Measurements from ENCODE around the gene LYPD3. TPM values are rescaled to one million over a fixed set of nuclear protein-coding genes. Genes with fewer than 3 reads are reported as not detected.
A peak's percentile ranks its signal among the peaks of the same experiment; 100 is the strongest.

LYPD3 gene
- total RNA-seq, 1 experiment from 2014 or later = 3.1 TPM

- peak overlapping the region; percentile 26 for H3K4me3 Mint-ChIP-seq (ENCODE audit: unreplicated experiment)
- H3K9me3 Mint-ChIP-seq (ENCODE audit: unreplicated experiment) = no peaks in the 10 kb centered on the region
- TF ChIP-seq CTCF (IDR thresholded peaks at IDR 0.05; ENCODE audit: unreplicated experiment) = no peak
- BruUV-seq (replicated peaks) = no TSS peak
- no peak for DNase-seq (ENCODE audit: unreplicated experiment)
- H3K27ac Mint-ChIP-seq (ENCODE audit: low read depth, unreplicated experiment) = no peak overlapping the region
- ChIA-PET POLR2A (interaction anchor here (0.6 to 3.5 kb wide), 8 partner anchors 8 to 95 kb away, joined by 3 to 35 read pairs (median 4); partner anchors contain the start of gene LYPD3), CTCF (interaction anchor here (0.6 to 1.2 kb wide), 3 partner anchors 27 to 176 kb away, joined by 3 to 4 read pairs (median 4); no protein-coding TSS in a partner anchor)
- peaks cover 25% of the 10 kb centered on the region for H3K36me3 Mint-ChIP-seq (ENCODE audit: insufficient read depth, unreplicated experiment)
- H3K27me3 Mint-ChIP-seq (ENCODE audit: insufficient read depth, unreplicated experiment) = no peaks in the 10 kb centered on the region
- intact Hi-C loops (cut with micrococcal nuclease) = no loop called here
- peaks cover 14% of the 10 kb centered on the region for H3K4me1 Mint-ChIP-seq (ENCODE audit: insufficient read depth, unreplicated experiment)
These were observed 9.1 kb upstream of the LYPD3 start for GRCh38 chr19:43474487-43474886.

- CTCF ChIA-PET = interaction anchor here (1.0 kb wide), 1 partner anchor 56 kb away, joined by 3 read pairs; no protein-coding TSS in a partner anchor
- Mint-ChIP-seq H3K36me3 (ENCODE audit: insufficient read depth, unreplicated experiment) (peaks cover 13% of the 10 kb centered on the region), H3K27me3 (ENCODE audit: insufficient read depth, unreplicated experiment) (no peaks in the 10 kb centered on the region), H3K4me1 (ENCODE audit: insufficient read depth, unreplicated experiment) (peaks cover 34% of the 10 kb centered on the region), H3K4me3 (ENCODE audit: unreplicated experiment) (no peak overlapping the region), H3K27ac (ENCODE audit: low read depth, unreplicated experiment) (no peak overlapping the region), H3K9me3 (ENCODE audit: unreplicated experiment) (no peaks in the 10 kb centered on the region)
- no TSS peak for BruUV-seq (replicated peaks)
- no peak for DNase-seq (ENCODE audit: unreplicated experiment)
- intact Hi-C loops (cut with micrococcal nuclease) = no loop called here
- POLR2A ChIA-PET = no interaction called here
- TF ChIP-seq CTCF (IDR thresholded peaks at IDR 0.05; ENCODE audit: unreplicated experiment) = no peak
These were observed 5.7 kb upstream of the LYPD3 start for GRCh38 chr19:43471091-43471490.

GRCh38 chr19:43470288-43470687 is 4.9 kb upstream of the LYPD3 start:
- Mint-ChIP-seq H3K36me3 (ENCODE audit: insufficient read depth, unreplicated experiment) (peaks cover 7% of the 10 kb centered on the region), H3K27me3 (ENCODE audit: insufficient read depth, unreplicated experiment) (no peaks in the 10 kb centered on the region), H3K4me1 (ENCODE audit: insufficient read depth, unreplicated experiment) (peaks cover 38% of the 10 kb centered on the region), H3K9me3 (ENCODE audit: unreplicated experiment) (no peaks in the 10 kb centered on the region), H3K27ac (ENCODE audit: low read depth, unreplicated experiment) (no peak overlapping the region), H3K4me3 (ENCODE audit: unreplicated experiment) (no peak overlapping the region)
- BruUV-seq (replicated peaks) = no TSS peak
- POLR2A ChIA-PET = no interaction called here
- no peak for DNase-seq (ENCODE audit: unreplicated experiment)
- intact Hi-C loops (cut with micrococcal nuclease) = no loop called here
- TF ChIP-seq CTCF (IDR thresholded peaks at IDR 0.05; ENCODE audit: unreplicated experiment) = no peak
- CTCF ChIA-PET = interaction anchor here (0.6 kb wide), 1 partner anchor 64 kb away, joined by 3 read pairs; no protein-coding TSS in a partner anchor

GRCh38 chr19:43469160-43469480 is 3.7 kb upstream of the LYPD3 start:
- no peak for DNase-seq (ENCODE audit: unreplicated experiment)
- H3K9me3 Mint-ChIP-seq (ENCODE audit: unreplicated experiment) = no peaks in the 10 kb centered on the region
- no peaks in the 10 kb centered on the region for H3K27me3 Mint-ChIP-seq (ENCODE audit: insufficient read depth, unreplicated experiment)
- BruUV-seq (replicated peaks) = no TSS peak
- H3K27ac Mint-ChIP-seq (ENCODE audit: low read depth, unreplicated experiment) = no peak overlapping the region
- ChIA-PET CTCF (no interaction called here), POLR2A (no interaction called here)
- intact Hi-C loops (cut with micrococcal nuclease) = no loop called here
- peaks cover 1% of the 10 kb centered on the region for H3K36me3 Mint-ChIP-seq (ENCODE audit: insufficient read depth, unreplicated experiment)
- H3K4me1 Mint-ChIP-seq (ENCODE audit: insufficient read depth, unreplicated experiment) = peaks cover 43% of the 10 kb centered on the region
- H3K4me3 Mint-ChIP-seq (ENCODE audit: unreplicated experiment) = no peak overlapping the region
- TF ChIP-seq CTCF (IDR thresholded peaks at IDR 0.05; ENCODE audit: unreplicated experiment) = no peak

Measured in MCF 10A (cell line).